Peyer's patch (tissue), 4 donors: ENCODE data around the gene IGSF9.

Experiments
- POLR2A ChIP-seq, 2 donors: fragments of 450-650 bp; IDR thresholded peaks; one replicate each; pipeline ENCODE4 v1.5.1; 2017; ENCODE audit warnings: antibody characterized with exemption in 2 of 2, mild to moderate bottlenecking in 2 of 2, moderate library complexity in 2 of 2
- TF ChIP-seq, protein P1 (sequence below), 6 experiments: fragments of 450-650 bp in 4 of 6; fragments of 200-600 bp in 2 of 6; sonication (generic) in 1 of 6; IDR thresholded peaks; one replicate each; pipeline ENCODE4 v1.5.1; 2017 to 2019; ENCODE audit warnings: antibody characterized with exemption in 6 of 6, mild to moderate bottlenecking in 3 of 6, moderate library complexity in 1 of 6

DNA sequence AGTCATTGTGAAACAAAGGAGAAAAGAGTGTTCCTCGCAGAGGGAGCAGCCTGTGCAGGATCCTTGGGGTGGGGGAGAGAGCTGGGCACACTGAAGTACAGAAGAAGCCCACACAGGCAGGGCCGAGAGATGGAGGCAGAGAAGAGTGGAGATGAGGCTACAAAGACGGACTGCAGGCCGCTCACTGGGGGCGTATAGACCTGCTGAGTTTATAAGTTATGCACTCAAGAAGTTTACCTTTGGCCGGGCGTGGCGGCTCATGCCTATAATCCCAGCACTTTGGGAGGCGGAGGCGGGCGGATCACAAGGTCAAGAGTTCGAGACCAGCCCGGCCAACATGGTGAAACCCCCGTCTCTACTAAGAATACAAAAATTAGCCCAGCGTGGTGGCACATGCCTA is 16.2 kb upstream of the IGSF9 start:
- TF ChIP-seq, protein P1, sequence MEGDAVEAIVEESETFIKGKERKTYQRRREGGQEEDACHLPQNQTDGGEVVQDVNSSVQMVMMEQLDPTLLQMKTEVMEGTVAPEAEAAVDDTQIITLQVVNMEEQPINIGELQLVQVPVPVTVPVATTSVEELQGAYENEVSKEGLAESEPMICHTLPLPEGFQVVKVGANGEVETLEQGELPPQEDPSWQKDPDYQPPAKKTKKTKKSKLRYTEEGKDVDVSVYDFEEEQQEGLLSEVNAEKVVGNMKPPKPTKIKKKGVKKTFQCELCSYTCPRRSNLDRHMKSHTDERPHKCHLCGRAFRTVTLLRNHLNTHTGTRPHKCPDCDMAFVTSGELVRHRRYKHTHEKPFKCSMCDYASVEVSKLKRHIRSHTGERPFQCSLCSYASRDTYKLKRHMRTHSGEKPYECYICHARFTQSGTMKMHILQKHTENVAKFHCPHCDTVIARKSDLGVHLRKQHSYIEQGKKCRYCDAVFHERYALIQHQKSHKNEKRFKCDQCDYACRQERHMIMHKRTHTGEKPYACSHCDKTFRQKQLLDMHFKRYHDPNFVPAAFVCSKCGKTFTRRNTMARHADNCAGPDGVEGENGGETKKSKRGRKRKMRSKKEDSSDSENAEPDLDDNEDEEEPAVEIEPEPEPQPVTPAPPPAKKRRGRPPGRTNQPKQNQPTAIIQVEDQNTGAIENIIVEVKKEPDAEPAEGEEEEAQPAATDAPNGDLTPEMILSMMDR (IDR thresholded peaks at IDR 0.05), result no peak
- TF ChIP-seq POLR2A (IDR thresholded peaks at IDR 0.05), result peak; percentile 44 to 67
